Measurements from ENCODE around the gene LIN37.

The LIN37 gene

DNA sequence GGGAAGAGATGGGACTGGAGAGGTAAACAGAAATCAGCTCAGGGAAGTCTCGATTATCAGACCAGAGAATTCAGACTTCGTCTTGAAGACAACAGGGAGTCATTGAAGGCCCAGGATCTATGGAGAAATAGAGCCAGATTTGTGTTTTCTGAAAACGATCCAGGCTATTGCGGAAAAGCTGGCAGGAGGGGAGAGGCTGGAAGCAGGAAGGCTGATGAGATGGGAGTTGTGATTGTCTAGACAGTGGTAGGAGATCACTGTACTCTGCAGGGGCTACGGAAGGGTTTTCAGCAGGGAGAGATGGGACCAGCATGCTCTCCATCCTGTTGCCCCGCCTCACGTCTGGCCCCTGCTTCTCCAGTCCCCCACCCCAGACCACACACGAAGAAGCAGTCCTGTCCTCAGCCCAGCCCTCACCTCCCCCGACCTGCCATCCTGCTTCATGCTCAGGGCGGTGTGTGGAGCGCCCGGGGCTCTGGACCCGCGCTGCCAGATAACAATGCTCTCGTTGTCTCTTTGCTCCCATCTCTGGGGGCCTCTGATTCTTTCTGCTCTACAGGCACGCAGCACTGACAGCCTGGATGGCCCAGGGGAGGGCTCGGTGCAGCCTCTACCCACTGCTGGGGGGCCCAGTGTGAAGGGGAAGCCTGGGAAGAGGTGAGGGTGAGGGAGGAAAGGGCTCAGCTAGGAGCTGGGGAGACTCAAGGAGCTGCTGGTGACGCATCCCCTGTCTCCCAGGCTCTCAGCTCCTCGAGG lies 28.9 kb downstream of the LIN37 start:
- DNase-seq = no peak

DNA sequence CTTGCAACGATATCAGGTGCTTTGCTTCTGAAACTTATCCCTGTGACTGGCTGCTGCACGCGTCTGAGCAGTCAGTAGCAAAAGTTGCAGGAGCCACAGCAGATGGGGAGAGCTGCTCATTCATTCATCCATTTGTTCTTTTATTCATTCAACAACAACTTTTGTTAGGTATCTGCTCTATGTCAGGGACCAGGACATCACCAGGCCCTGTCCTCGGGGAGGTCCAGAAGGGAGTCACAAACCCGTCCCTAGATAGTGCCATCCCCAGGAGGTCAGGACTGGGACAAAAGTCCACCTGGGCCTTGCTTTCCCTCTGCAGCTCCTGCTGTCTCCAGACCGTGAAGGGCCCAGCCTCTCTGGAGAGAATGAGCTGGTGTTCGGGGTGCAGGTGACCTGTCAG lies 29.6 kb downstream of the LIN37 start:
- DNase-seq = no peak

DNA sequence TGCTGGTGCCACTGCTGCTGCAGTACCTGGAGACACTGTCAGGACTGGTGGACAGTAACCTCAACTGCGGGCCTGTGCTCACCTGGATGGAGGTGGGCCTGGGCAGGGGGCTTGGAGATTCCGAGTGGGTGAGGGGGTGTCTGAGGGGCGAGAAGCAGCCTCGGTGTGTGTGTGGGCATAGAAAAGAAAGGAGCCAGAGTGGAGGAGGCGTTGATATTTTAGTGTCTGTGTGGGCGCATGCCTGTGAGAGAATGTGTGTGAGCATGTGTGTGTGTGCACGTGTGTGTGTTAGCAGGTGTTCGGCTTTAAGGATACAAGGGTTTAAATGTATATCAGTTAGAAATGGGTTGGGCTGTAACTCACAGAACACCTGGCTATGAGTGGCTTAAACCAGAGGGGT lies 30.7 kb downstream of the LIN37 start:
- DNase-seq = no peak

DNA sequence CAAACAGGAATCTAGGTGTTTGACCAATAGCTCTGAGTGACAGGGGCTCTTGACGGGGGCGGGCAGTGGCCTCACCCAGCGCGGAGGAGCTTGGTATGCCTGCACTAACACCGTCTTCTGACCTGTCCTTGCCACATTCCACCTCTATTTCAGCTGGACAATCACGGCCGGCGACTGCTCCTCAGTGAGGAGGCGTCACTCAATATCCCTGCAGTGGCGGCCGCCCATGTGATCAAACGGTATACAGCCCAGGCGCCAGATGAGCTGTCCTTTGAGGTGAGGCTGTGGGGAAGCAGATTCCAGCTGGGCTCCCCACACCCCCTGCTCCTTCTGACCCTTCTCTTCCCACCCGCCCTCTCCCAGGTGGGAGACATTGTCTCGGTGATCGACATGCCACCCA lies 31.7 kb downstream of the LIN37 start:
- DNase-seq = no peak

DNA sequence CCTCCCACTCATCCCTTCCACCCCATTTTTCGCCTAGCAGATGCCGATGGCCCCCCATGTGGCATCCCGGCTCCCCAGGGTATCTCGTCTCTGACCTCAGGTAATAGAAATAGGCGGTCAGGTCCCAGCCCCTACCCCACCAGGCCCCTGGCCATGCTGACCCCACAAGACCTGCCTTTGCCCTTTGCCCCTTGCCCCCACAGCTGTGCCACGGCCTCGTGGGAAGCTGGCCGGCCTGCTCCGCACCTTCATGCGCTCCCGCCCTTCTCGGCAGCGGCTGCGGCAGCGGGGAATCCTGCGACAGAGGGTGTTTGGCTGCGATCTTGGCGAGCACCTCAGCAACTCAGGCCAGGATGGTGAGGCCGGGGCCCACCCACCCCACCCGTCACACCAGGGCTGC lies 32.3 kb downstream of the LIN37 start:
- no peak for DNase-seq

DNA sequence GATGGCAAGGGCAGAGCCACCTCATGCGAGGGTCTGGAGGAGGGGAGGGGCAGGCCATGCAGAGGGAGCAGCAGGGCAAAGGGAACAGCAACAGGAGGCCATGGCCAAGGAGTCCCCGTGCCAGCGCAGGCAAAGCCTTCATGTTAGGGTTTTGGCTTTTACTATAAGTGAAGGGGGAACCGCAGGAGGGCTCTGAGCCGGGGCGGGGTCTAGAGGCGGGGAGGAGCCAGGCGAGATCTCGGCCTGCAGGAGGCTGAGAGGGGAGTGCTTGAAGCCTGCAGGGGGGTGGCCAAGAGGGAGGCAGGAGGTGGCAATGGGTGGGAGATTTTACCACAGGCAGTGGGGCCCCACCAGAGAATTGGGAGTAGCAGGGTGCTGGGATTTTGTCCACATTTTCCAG lies 33.3 kb downstream of the LIN37 start:
- DNase-seq = no peak

DNA sequence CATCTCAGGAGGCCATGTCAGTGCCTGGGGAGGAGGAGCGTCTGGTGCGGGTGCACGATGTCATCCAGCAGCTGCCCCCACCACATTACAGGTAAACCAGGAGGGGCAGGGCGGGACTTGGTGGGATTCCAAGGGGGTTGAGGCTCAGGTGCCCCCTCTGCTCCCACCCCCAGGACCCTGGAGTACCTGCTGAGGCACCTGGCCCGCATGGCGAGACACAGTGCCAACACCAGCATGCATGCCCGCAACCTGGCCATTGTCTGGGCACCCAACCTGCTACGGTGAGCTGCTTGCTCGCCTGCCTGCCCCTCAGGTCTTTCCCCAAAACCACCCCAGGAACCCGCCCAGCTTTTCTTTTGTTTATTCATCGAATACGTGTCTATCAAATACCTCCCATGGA lies 34.2 kb downstream of the LIN37 start:
- DNase-seq = no peak

DNA sequence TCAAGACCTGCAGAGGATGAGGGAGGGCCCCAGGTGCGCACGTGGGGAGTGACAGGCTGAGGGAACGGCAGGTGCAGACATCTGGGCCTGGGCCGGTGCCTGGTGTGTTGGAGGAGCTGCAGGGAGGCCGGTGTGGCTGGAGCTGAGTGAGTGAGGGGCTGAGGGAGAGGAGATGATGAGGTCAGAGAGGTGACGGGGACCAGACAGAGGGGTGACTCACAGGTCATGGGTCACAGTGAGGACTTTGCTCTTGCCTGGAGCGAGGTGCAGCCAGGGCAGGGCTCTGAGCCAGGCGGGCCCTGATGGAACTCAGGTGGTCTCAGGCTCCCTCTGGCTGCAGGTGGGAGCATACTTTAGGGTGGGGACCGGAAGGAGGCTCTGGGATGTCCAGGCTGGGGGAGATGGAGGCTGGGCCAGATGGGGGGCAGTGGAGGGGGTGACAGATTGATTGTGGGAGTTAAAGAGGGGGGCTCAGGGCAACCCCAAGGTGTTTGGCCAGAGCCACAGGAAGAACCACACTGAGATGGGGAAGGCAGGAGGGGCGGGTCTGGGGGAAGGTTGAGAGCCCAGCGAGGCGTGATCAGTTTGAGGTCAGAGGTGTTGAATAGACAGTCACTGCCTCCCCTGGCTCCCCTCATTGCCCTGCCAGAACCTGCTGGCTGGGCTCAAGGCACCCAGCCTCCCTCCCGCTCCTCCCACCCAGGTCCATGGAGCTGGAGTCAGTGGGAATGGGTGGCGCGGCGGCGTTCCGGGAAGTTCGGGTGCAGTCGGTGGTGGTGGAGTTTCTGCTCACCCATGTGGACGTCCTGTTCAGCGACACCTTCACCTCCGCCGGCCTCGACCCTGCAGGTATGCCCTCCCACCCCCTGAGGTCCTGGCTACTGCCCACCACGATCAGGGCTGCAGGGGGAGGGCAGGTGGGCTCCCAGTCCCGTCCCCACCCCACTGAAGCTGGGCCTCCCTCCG lies 35.4 kb downstream of the LIN37 start:
- no peak for DNase-seq

DNA sequence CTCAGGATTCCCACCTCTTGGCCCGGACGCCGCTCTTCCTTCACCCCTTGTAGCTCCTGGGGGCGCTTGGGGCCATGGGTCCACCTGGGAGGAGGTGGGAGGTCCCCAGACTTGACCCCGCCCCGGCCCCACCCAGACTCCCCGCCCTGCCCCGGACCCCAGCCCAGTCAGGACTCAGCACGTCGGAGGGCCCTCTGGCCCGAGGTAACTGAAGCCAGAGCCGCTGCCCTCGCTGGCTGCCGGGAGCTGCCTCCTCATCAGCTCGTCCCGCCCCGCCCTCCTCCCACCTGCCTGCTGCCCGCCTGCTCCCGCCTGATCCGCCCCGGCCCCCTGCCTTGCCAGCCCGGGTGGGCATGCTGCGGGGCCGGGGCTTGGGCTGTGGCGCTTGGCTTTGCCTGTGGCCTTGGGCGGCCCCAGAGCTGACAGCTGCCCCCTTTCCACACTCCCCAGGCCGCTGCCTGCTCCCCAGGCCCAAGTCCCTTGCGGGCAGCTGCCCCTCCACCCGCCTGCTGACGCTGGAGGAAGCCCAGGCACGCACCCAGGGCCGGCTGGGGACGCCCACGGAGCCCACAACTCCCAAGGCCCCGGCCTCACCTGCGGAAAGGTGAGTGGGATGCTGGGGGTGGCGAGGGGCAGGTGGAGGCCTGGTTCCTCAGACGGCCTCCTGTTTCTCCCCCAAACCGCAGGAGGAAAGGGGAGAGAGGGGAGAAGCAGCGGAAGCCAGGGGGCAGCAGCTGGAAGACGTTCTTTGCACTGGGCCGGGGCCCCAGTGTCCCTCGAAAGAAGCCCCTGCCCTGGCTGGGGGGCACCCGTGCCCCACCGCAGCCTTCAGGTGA lies 36.3 kb downstream of the LIN37 start:
- no peak for DNase-seq

DNA sequence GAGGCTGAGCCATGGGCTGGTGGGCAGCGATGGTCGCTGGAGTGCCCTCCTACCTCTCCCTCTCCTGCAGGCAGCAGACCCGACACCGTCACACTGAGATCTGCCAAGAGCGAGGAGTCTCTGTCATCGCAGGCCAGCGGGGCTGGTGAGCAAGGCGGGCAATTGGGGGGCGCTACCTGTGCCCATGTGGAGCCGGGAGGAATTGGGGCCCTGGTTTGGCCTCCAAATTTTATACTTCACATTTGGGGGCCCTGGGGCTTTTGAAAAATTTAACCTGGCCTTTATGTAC lies 36.9 kb downstream of the LIN37 start:
- DNase-seq = no peak

DNA sequence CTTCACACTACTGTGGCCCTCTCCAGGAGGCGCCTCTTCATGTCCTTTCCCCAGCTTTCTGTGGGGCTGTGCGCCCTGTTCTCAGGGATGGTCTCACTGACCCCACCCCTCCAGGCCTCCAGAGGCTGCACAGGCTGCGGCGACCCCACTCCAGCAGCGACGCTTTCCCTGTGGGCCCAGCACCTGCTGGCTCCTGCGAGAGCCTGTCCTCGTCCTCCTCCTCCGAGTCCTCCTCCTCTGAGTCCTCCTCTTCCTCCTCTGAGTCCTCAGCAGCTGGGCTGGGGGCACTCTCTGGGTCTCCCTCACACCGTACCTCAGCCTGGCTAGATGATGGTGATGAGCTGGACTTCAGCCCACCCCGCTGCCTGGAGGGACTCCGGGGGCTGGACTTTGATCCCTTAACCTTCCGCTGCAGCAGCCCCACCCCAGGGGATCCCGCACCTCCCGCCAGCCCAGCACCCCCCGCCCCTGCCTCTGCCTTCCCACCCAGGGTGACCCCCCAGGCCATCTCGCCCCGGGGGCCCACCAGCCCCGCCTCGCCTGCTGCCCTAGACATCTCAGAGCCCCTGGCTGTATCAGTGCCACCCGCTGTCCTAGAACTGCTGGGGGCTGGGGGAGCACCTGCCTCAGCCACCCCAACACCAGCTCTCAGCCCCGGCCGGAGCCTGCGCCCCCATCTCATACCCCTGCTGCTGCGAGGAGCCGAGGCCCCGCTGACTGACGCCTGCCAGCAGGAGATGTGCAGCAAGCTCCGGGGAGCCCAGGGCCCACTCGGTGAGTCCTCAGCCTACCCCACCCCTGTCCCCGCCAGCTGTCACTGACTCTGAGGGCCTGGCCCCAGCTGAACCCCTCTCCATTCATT lies 38.2 kb downstream of the LIN37 start:
- no peak for DNase-seq

DNA sequence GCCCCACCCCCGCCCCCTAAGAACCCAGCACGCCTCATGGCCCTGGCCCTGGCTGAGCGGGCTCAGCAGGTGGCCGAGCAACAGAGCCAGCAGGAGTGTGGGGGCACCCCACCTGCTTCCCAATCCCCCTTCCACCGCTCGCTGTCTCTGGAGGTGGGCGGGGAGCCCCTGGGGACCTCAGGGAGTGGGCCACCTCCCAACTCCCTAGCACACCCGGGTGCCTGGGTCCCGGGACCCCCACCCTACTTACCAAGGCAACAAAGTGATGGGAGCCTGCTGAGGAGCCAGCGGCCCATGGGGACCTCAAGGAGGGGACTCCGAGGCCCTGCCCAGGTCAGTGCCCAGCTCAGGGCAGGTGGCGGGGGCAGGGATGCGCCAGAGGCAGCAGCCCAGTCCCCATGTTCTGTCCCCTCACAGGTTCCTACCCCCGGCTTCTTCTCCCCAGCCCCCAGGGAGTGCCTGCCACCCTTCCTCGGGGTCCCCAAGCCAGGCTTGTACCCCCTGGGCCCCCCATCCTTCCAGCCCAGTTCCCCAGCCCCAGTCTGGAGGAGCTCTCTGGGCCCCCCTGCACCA lies 38.9 kb downstream of the LIN37 start:
- no peak for DNase-seq

DNA sequence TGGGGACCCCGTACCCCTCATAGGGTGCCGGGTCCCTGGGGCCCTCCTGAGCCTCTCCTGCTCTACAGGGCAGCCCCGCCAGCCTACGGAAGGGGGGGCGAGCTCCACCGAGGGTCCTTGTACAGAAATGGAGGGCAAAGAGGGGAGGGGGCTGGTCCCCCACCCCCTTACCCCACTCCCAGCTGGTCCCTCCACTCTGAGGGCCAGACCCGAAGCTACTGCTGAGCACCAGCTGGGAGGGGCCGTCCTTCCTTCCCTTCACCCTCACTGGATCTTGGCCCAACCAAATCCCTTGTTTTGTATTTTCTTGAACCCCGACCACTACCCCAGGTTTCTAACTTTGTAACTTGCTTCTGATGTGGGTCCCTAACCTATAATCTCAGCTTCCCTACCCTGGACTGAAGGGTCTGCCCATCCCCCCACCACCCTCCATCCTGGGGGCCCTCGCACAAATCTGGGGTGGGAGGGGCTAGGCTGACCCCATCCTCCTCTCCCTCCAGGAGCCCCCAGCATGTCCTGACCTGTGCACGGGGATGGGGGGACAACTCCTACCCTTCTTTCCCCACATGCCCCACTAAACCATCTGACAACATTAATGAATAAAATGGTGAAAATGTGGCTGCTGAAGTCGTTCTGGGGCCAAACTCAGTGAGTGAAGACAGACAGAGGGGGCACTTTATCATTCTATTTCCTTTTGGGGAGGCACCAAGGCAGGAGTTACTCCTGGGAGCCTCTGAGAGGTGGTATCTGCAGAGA lies 40.0 kb downstream of the LIN37 start:
- DNase-seq = no peak

DNA sequence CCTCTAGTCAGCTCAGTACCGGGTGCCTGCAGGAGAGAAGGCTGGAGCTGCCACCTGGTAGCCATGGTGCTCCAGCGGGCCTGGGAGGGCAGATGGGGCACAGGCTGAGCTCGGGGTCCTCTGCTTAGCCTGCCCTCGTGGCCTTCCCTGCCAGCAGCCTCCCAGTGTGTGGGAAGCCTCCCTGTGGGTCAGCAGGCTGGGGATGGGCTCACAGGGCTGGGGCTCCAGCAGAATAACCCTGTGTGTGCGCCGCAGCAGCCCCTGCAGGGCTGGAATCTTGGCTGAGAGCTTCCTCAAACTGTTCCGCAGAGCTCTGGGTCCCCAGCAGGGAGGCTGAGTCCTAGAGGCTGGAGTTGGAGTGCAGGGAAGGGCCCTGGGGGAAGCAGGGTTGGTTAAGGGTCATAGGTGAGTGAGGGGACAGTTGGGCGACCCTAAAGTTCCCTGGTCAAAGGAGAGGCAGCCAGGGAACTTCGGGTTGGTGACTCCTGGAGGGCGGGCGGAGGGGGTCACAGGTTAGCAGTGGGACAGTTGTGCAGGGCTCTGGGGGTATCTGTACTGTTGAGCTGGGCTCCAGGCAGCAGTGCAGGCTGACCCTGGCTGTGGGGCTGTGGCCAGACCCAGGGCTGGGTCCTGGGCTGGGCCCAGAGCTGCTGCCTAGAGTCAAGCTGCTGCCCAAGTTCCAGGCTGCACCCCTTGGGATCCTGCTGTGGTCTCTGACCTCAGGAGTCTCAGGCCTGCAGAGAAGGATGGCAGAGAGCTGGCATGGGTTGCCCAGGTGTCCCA lies 41.0 kb downstream of the LIN37 start:
- DNase-seq = no peak

DNA sequence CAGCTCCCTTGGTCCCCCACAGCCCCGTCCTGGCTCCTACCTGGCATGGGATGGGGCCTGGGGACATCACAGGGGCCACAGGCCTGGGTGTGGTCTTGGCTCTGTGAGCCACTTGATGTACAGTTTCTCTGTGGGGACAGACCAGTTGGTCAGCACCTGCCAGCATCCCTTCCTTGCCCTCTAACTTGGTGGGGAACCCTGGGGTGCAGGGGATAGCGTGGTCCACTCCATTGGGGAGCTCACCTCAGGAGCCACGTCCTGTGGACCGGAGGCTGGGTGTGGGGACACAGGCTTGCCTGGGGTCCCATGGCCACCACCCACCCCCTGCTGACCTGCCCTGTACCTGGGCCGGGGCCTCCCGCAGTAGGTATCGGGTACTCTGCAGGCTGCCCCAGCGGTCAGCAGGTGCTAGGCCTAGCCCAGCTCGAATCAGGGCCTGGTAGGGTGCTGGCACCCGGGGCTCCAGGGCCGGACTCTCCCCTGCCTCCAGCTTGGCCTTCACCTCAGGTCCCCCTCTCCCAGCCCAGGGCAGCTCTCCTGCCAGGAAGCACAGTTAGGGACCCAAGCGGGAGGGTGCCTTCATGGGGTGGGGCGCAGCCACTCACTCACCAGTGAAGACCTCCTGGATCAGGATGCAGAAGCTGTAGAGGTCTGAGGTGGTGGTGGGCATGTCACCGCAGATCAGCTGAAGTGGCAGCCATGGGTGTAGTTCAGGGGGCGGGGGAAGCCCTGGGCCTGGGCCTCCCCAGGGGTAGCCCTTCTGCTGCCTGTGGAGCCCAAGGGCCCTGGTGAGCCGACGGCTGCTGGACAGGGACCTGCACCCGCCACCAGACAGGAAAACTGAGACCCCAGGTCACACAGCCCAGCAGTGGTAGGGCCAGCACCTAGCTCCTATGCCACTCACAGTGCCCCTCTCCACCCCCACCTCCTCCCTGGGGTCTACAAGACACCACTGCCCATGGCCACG lies 41.9 kb downstream of the LIN37 start:
- no peak for DNase-seq

DNA sequence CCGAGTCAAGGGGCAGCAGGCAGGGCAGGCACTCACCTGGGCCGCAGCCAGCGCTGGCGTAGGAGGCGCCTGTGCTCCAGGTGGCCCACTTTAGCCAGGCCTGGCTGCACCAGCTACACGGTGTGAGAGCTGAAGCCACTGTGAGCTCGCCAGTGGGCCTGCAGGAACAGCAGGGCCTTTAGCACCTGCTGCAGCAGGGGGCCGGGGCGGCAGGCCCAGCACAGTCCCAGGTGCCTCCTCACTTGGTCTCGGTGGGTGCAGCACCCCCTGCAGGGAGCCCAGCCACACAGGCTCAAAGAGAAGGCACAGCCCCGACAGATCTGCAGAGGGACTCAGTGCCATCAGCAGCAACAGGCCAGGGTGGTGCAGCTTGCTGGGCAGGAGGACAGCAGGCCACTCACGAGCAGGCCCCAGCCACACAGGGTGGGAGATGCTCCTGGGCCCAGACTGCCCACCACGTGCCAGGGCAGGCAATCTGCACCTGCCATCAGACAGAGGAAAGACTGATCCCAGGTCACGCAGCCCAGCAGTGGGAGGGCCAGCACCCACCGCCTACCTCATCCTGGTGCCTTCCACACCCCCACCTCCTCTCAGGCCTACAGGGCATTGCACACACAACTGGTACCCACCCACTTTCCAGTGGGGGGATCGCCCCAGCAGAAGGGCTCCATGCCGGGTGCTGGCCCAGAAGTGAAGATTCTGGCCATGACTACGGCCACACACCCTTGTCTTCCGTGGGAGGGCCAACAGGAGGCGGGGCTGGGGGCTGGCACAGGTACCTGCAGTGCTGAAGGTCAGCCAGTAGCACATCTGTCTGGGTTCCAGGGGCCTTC lies 42.8 kb downstream of the LIN37 start:
- DNase-seq = peak; percentile 23

DNA sequence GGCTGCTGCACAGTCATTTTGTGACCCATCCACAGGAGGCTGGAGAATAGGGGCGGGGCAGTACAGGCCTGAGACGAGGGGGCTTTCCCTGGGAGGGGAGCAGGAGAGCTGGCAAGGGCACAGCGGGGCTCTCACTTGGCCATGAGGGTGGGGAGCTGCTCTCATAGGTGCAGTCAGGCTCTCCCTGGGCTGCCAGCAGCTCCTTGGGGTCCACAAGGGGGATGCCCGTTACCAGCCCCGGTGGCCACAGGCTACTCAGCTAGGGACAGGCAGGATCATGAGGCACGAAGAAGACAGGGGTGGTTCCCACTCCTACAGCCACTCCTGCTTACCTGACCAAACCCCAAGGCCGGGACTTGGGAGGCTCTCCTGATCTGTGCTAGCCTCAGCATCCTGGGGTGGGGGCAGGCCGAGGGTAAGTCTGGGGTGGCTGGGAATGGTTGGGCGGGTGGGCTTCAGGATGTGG lies 43.5 kb downstream of the LIN37 start:
- DNase-seq = no peak

DNA sequence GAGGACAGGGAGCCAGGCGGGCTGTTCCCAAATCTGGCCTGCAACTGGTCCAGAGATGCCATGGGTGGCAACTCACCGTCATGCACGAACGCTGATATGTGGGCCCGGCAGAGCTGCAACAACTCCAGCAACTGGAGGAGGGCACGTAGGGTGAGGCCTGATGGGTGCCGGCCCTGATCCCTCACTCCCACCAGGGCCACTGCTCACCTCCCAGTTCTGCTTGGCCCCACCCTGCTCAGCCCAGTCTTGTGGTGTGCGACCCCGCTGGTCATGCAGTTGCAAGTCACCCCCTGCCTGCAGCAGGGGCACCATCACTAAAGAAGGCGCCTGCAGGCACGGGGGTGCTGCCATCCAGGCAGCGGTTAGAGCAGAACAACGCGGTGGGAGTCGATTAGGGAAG lies 43.9 kb downstream of the LIN37 start:
- no peak for DNase-seq
